ENCODE data around the gene PPAN.

PPAN gene

DNA sequence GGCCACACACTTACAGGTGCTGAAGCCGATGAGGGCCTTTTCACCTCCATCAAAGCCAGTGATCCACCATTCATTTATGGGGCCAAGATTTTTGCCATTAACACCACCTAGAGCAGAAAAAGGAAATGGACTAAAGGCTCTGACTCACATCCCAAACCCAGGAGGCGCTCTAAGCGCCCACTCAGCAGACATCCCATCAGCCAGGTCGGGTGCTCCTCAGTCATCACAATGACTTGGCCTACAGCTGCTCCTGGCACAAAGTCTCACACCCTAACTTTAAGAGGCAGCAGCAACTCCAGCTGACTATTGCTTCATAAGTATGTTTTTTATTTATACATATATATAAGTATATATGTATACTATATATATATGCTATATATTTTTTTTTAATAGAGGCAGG, 49.7 kb downstream of the PPAN start:
- no peak for DNase-seq (ENCODE audit: extremely low spot score)
- no peak for TF ChIP-seq SUZ12 (IDR thresholded peaks at IDR 0.05)
- no peak for TF ChIP-seq L3MBTL2 (conservative IDR thresholded peaks at IDR 0.05)
- no peak for TF ChIP-seq ZNF384 (IDR thresholded peaks at IDR 0.05)
- no peak for TF ChIP-seq ARNT (IDR thresholded peaks at IDR 0.05)
- no peak for TF ChIP-seq LEF1 (IDR thresholded peaks at IDR 0.05; ENCODE audit: borderline replicate concordance)
- TF ChIP-seq BHLHE40 (IDR thresholded peaks at IDR 0.05; ENCODE audit: borderline replicate concordance): no peak
- TF ChIP-seq ELF4 (IDR thresholded peaks at IDR 0.05): no peak
- TF ChIP-seq, protein P1, sequence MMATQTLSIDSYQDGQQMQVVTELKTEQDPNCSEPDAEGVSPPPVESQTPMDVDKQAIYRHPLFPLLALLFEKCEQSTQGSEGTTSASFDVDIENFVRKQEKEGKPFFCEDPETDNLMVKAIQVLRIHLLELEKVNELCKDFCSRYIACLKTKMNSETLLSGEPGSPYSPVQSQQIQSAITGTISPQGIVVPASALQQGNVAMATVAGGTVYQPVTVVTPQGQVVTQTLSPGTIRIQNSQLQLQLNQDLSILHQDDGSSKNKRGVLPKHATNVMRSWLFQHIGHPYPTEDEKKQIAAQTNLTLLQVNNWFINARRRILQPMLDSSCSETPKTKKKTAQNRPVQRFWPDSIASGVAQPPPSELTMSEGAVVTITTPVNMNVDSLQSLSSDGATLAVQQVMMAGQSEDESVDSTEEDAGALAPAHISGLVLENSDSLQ (IDR thresholded peaks at IDR 0.05): no peak
- TF ChIP-seq SP1 (IDR thresholded peaks at IDR 0.05): no peak
- TF ChIP-seq FOXM1 (IDR thresholded peaks at IDR 0.05; ENCODE audit: borderline replicate concordance): no peak
- no peak for TF ChIP-seq CTBP1 (IDR thresholded peaks at IDR 0.05; ENCODE audit: borderline replicate concordance)
- TF ChIP-seq HDGF (IDR thresholded peaks at IDR 0.05; ENCODE audit: borderline replicate concordance): no peak
- ChIA-PET POLR2A (no interaction called here), CTCF (no interaction called here)

DNA sequence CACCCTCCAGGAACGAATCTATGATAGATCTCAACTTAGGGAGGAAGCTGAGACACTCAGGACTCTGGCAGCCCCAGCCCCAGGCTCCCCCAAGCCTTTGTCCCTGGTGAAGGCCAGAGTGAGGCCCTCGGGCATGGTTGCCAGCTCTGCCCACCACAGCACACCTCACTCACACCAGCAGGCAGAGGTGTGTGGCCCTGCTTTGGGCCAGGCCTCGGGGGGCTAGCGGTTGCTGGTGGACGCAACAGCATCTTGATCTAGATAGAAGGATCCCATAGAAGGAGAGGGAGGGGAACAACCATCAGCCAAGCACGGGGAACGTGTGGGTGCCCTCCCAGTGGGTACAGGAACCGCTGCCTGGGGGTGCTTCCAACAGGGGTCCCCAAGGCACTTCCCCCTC, 51.9 kb downstream of the PPAN start:
- no peak for DNase-seq (ENCODE audit: extremely low spot score)
- CTCF ChIA-PET: no interaction called here
- POLR2A ChIA-PET: no interaction called here
- TF ChIP-seq, protein P1 (IDR thresholded peaks at IDR 0.05): no peak
- TF ChIP-seq CTBP1 (IDR thresholded peaks at IDR 0.05; ENCODE audit: borderline replicate concordance): no peak
- no peak for TF ChIP-seq L3MBTL2 (conservative IDR thresholded peaks at IDR 0.05)
- TF ChIP-seq NFRKB (IDR thresholded peaks at IDR 0.05): no peak
- TF ChIP-seq FOXM1 (IDR thresholded peaks at IDR 0.05; ENCODE audit: borderline replicate concordance): no peak
- TF ChIP-seq FOXK2 (IDR thresholded peaks at IDR 0.05): no peak

DNA sequence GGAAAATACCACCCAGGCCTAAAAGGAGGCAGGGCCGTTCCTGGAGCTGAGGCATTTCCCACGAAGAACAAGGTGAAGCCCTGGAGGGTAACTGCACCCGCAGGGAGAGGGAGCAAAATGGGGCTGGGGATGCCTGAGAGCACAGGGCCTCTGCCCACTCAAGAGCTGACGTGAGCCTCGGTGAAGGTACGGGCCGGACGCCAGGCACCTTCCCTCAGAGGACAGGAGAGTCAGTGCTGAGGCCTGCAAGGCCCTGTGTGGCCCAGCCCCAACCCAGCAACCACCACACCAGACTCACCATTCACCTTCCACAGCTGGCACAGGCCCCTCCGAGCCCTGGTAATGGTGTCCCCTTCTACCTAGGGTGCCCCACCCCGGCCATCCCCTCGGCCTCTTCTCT, 52.3 kb downstream of the PPAN start:
- TF ChIP-seq SUZ12 (IDR thresholded peaks at IDR 0.05) (no peak), ELF4 (IDR thresholded peaks at IDR 0.05) (no peak), TARDBP (IDR thresholded peaks at IDR 0.05) (no peak), CTBP1 (IDR thresholded peaks at IDR 0.05; ENCODE audit: borderline replicate concordance) (no peak), LEF1 (IDR thresholded peaks at IDR 0.05; ENCODE audit: borderline replicate concordance) (no peak), FOXM1 (IDR thresholded peaks at IDR 0.05; ENCODE audit: borderline replicate concordance) (no peak), HDGF (IDR thresholded peaks at IDR 0.05; ENCODE audit: borderline replicate concordance) (no peak), NFRKB (IDR thresholded peaks at IDR 0.05) (no peak), FOXA1 (IDR thresholded peaks at IDR 0.05) (no peak)
- no peak for DNase-seq (ENCODE audit: extremely low spot score)
- ChIA-PET CTCF (no interaction called here), POLR2A (no interaction called here)

DNA sequence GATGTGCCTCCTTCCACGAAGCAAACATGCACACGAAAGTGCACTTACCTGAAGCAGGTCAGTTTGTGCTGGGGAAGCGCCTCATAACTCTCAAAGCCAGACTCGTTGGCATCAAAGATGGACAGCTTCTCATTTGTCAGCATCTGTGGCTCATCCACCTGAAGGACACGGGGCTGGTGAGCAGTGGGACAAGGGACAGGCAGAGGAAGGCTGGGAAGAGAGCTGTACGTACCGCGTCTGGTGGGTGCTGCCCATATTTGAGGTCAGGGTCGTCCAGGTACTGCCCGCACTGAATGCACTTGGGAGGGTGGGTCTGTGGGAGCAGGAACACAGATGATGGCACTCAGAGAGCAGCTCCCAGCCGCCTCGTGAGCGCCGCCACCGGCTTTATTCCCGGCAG, 53.4 kb downstream of the PPAN start:
- ChIA-PET POLR2A (no interaction called here), CTCF (no interaction called here)
- DNase-seq (ENCODE audit: extremely low spot score): no peak
- no peak for TF ChIP-seq ARNT (IDR thresholded peaks at IDR 0.05)
- no peak for TF ChIP-seq ELF4 (IDR thresholded peaks at IDR 0.05)
- TF ChIP-seq FOXK2 (IDR thresholded peaks at IDR 0.05): no peak
- no peak for TF ChIP-seq L3MBTL2 (conservative IDR thresholded peaks at IDR 0.05)
- no peak for TF ChIP-seq FOXA1 (IDR thresholded peaks at IDR 0.05)
- TF ChIP-seq, protein P1 (IDR thresholded peaks at IDR 0.05): no peak
- no peak for TF ChIP-seq CTBP1 (IDR thresholded peaks at IDR 0.05; ENCODE audit: borderline replicate concordance)
- no peak for TF ChIP-seq FOXM1 (IDR thresholded peaks at IDR 0.05; ENCODE audit: borderline replicate concordance)
- TF ChIP-seq LEF1 (IDR thresholded peaks at IDR 0.05; ENCODE audit: borderline replicate concordance): no peak
- no peak for TF ChIP-seq HDGF (IDR thresholded peaks at IDR 0.05; ENCODE audit: borderline replicate concordance)
- no peak for TF ChIP-seq BHLHE40 (IDR thresholded peaks at IDR 0.05; ENCODE audit: borderline replicate concordance)
- no peak for TF ChIP-seq NFRKB (IDR thresholded peaks at IDR 0.05)
- TF ChIP-seq ZNF384 (IDR thresholded peaks at IDR 0.05): no peak
- no peak for TF ChIP-seq SP1 (IDR thresholded peaks at IDR 0.05)
